Nephron progenitor cell (in vitro differentiated cells): Measurements from ENCODE around the gene SSTR1.

Source experiments
- DNase-seq: peaks from one replicate; pipeline ENCODE4 v3.0.0; 2021
- H3K27ac Mint-ChIP-seq: 2 replicates; pipeline ENCODE4 v1.8.0; 2021; ENCODE audit warnings: mild to moderate bottlenecking, moderate library complexity, mixed read lengths
- H3K27me3 Mint-ChIP-seq: 2 replicates; pipeline ENCODE4 v1.8.0; 2021; ENCODE audit warnings: mild to moderate bottlenecking, low read depth, mixed read lengths; ENCODE audit not compliant: poor library complexity
- H3K36me3 Mint-ChIP-seq: 2 replicates; pipeline ENCODE4 v1.8.0; 2021; ENCODE audit warnings: low read depth, mixed read lengths
- H3K4me1 Mint-ChIP-seq: 2 replicates; pipeline ENCODE4 v1.8.0; 2021; ENCODE audit warnings: mixed read lengths
- H3K4me3 Mint-ChIP-seq: 2 replicates; pipeline ENCODE4 v1.8.0; 2021; ENCODE audit warnings: mild to moderate bottlenecking, moderate library complexity, mixed read lengths
- H3K9me3 Mint-ChIP-seq: 2 replicates; pipeline ENCODE4 v1.8.0; 2021; ENCODE audit warnings: mild to moderate bottlenecking, moderate library complexity, mixed read lengths
- CTCF ChIP-seq: fragments of 200-600 bp; sonication (generic); IDR thresholded peaks from 2 replicates; pipeline ENCODE4 v1.5.0; 2021; ENCODE audit warnings: antibody characterized with exemption

The SSTR1 gene

GRCh38 chr14:38199076-38199475 lies 8.6 kb upstream of the SSTR1 start:
- no peak for DNase-seq
- Mint-ChIP-seq H3K27ac (no peak overlapping the region), H3K9me3 (no peaks in the 10 kb centered on the region), H3K4me1 (no peaks in the 10 kb centered on the region), H3K36me3 (no peaks in the 10 kb centered on the region), H3K4me3 (no peak overlapping the region), H3K27me3 (peaks cover 40% of the 10 kb centered on the region)
- TF ChIP-seq CTCF = no peak

- TF ChIP-seq CTCF = no peak
- no peaks in the 10 kb centered on the region for H3K9me3 Mint-ChIP-seq
- no peaks in the 10 kb centered on the region for H3K36me3 Mint-ChIP-seq
- H3K27me3 Mint-ChIP-seq = peaks cover 39% of the 10 kb centered on the region
- no peaks in the 10 kb centered on the region for H3K4me1 Mint-ChIP-seq
- no peak overlapping the region for H3K4me3 Mint-ChIP-seq
- no peak for DNase-seq
- no peak overlapping the region for H3K27ac Mint-ChIP-seq
These were observed 8.0 kb upstream of the SSTR1 start for GRCh38 chr14:38199739-38200138.

GRCh38 chr14:38201137-38201828 lies 6.4 kb upstream of the SSTR1 start:
- H3K9me3 Mint-ChIP-seq = peaks cover 11% of the 10 kb centered on the region
- DNase-seq = no peak
- no peak for TF ChIP-seq CTCF
- no peak overlapping the region for H3K4me3 Mint-ChIP-seq
- no peaks in the 10 kb centered on the region for H3K4me1 Mint-ChIP-seq
- peaks cover 4% of the 10 kb centered on the region for H3K36me3 Mint-ChIP-seq
- H3K27me3 Mint-ChIP-seq = peaks cover 43% of the 10 kb centered on the region
- no peak overlapping the region for H3K27ac Mint-ChIP-seq

DNA sequence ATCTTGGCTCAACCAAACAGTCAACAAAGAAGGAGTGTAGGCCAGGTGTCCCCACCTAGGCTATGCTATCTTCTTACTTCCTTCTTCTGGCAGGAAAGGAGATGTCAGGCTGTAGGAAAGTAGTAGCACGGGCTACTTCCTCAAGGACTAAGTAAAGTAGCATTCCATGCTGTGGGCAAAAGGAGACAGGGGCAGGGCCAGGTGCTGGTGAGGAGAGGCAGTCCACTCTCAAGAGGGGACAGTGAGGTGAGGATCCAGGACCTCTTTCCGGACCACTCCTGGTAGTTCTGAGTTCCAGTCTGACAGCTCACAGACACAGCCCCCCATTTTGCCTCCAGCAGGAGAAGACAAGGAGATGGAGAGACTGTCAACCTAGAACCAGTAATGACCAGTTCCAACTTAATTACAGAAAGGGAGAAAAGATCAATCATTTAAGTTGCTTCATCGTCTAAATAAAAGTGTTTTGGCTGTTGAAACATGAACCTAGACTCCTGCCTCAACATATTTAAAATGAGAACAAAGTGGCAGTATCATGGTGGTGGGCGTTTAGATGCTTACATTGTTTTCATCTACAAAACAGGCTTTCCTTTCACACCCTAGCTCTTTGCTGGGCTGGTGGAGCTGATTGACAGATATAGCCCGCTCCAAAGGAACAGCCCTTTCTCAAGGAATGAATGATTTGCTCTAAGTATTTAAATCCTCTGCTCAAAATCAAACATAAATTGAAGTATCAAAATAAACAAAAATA lies 5.1 kb upstream of the SSTR1 start:
- peaks cover 4% of the 10 kb centered on the region for H3K36me3 Mint-ChIP-seq
- TF ChIP-seq CTCF = no peak
- H3K4me3 Mint-ChIP-seq = no peak overlapping the region
- H3K27ac Mint-ChIP-seq = no peak overlapping the region
- DNase-seq = no peak
- peaks cover 22% of the 10 kb centered on the region for H3K9me3 Mint-ChIP-seq
- peaks cover 4% of the 10 kb centered on the region for H3K4me1 Mint-ChIP-seq
- H3K27me3 Mint-ChIP-seq = peaks cover 52% of the 10 kb centered on the region

DNA sequence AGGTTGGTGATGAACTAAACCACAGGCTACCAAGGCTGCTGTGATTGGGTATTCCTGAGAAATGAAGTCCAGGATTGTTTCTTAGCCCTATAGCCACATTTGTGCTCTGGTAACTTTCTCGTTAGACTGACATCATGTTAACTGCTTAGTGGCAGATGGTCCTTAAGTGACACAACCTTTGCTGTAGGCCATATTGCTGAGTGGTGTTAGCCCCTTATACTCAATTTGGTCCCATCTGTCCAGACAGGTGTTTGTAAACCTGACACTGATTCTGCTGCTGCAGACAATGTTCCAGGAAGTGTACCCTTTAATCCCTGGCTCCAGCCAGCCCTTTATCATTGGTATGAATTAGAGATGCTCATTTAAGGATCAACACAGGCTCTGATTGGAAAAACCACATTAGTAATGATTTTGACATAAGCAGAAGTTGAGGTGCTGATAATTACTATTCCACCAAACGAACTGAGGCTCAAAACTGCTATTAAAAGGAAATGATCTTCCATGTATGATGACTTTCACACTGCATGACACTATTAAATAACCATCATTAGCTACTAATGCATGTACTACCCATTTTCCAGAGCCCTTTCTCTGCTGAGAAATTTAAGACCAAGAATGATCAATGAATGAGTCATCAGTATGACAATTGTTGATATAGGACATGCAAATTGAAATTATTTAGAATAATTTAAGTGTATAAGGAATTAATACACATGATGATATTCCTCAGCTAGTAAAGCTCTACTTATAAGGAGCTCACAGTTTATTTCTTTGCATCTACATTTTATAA lies 3.6 kb upstream of the SSTR1 start:
- H3K36me3 Mint-ChIP-seq = peaks cover 4% of the 10 kb centered on the region

More for the DNA sequence above, 3.6 kb upstream of the SSTR1 start:
- no peak overlapping the region for H3K27ac Mint-ChIP-seq
- H3K4me3 Mint-ChIP-seq = no peak overlapping the region
- H3K27me3 Mint-ChIP-seq = peaks cover 67% of the 10 kb centered on the region
- no peak for TF ChIP-seq CTCF
- peaks cover 22% of the 10 kb centered on the region for H3K9me3 Mint-ChIP-seq
- DNase-seq = no peak
- peaks cover 16% of the 10 kb centered on the region for H3K4me1 Mint-ChIP-seq
